ENCODE results near the gene ADGRB3.

Gene ADGRB3

DNA sequence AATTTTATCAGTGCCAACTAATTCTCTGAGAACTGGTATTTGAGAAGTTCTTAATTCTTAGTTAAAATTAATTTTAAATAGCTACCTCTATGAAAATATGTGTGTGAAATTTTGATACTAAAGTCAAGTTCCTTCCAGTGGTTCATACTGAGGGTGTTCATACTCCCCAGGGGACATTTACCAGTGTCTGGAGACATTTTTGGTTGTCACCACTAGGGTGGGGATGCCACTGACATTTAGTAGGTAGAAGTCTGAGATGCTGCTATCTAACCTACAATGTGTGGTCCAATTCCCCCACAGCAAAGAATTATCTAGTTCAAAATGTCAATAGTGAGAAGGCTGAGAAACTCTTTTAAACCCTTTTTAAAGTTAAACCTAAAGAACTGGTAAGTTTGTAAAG is 463.8 kb downstream of the ADGRB3 start:
- Histone ChIP-seq H3K79me1 (ENCODE audit: low read length) (no peaks in the 10 kb centered on the region), H3K56ac (ENCODE audit: low read length) (no peak overlapping the region), H3K4me1 (ENCODE audit: control insufficient read depth, low read depth, low read length) (no peaks in the 10 kb centered on the region), H2BK15ac (replicated peaks; ENCODE audit: low read depth) (no peak overlapping the region), H3K23ac (ENCODE audit: low read length) (no peak overlapping the region), H3K4me2 (ENCODE audit: low read length) (no peak overlapping the region), H4K5ac (ENCODE audit: low read length) (no peak overlapping the region), H3K4ac (ENCODE audit: low read depth, low read length) (no peak overlapping the region), H3K4me3 (ENCODE audit: low read length) (no peak overlapping the region), H3K27ac (ENCODE audit: low read depth, low read length) (no peak overlapping the region), H3K27me3 (ENCODE audit: insufficient read depth, low read length, poor library complexity) (no peaks in the 10 kb centered on the region), H2BK5ac (ENCODE audit: low read length) (no peak overlapping the region), H2BK120ac (ENCODE audit: low read depth, low read length) (no peak overlapping the region), H3K18ac (ENCODE audit: low read length) (no peak overlapping the region), H2AK5ac (ENCODE audit: low read length) (no peak overlapping the region), H3K79me2 (ENCODE audit: control insufficient read depth, insufficient read depth, low read length) (no peaks in the 10 kb centered on the region), H4K8ac (ENCODE audit: low read depth, low read length) (no peak overlapping the region), H3K36me3 (ENCODE audit: control insufficient read depth, insufficient read depth, low read length) (no peaks in the 10 kb centered on the region), H3K9ac (ENCODE audit: low read length) (no peak overlapping the region)
- DNase-seq = no peak

DNA sequence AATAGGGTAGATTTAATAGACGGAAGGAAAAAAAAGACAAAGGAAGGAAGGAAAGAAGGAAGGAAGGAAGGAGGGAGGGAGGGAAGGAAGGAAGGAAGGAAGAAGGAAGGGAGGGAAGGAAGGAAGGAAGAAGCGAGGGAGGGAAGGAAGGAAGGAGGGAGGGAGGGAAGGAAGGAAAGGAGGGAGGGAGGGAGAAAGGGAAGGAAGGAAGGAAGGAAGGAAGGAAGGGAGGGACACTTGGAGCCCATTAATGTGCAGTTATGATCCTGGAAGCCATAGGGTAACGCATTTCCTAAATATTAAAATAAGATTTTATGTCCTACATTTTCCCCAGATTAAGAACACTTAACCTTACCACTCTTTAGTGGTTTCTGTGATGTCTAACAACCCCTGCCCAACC is 465.7 kb downstream of the ADGRB3 start:
- Histone ChIP-seq H4K5ac (ENCODE audit: low read length) (no peak overlapping the region), H3K27me3 (ENCODE audit: insufficient read depth, low read length, poor library complexity) (no peaks in the 10 kb centered on the region), H3K79me2 (ENCODE audit: control insufficient read depth, insufficient read depth, low read length) (no peaks in the 10 kb centered on the region), H3K9ac (ENCODE audit: low read length) (no peak overlapping the region), H3K56ac (ENCODE audit: low read length) (no peak overlapping the region), H2BK120ac (ENCODE audit: low read depth, low read length) (no peak overlapping the region), H3K27ac (ENCODE audit: low read depth, low read length) (no peak overlapping the region), H3K4me3 (ENCODE audit: low read length) (no peak overlapping the region), H3K4me1 (ENCODE audit: control insufficient read depth, low read depth, low read length) (no peaks in the 10 kb centered on the region), H3K36me3 (ENCODE audit: control insufficient read depth, insufficient read depth, low read length) (no peaks in the 10 kb centered on the region), H2AK5ac (ENCODE audit: low read length) (no peak overlapping the region), H2BK15ac (replicated peaks; ENCODE audit: low read depth) (no peak overlapping the region), H3K4ac (ENCODE audit: low read depth, low read length) (no peak overlapping the region), H4K8ac (ENCODE audit: low read depth, low read length) (no peak overlapping the region), H3K18ac (ENCODE audit: low read length) (no peak overlapping the region), H3K79me1 (ENCODE audit: low read length) (no peaks in the 10 kb centered on the region), H3K23ac (ENCODE audit: low read length) (no peak overlapping the region), H3K4me2 (ENCODE audit: low read length) (no peak overlapping the region), H2BK5ac (ENCODE audit: low read length) (no peak overlapping the region)
- no peak for DNase-seq
- WGBS (ENCODE audit: extremely low coverage, insufficient coverage, low lambda C conversion rate) = no CpG with 5 or more reads among the region's 3 CpGs

DNA sequence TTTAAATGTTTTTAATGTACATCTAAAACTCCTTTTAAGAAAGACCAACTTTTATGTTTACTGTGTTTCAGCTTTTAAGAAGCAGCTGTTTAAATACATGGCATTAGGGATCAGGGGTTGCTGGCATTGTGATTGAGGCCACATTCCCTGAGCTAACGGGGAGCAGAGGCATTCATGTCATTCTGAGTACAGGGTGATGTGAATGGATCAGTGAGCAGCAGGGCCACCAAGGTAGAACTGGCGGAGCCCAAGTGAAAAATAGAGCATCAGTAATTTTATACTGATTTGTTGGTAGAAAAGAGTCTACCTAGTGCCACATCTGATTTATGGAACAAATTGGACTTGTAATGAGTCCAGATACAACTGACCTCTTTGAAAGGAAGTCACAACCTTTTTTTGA is 467.3 kb downstream of the ADGRB3 start:
- Histone ChIP-seq H2BK120ac (ENCODE audit: low read depth, low read length) (no peak overlapping the region), H3K4ac (ENCODE audit: low read depth, low read length) (no peak overlapping the region), H3K56ac (ENCODE audit: low read length) (no peak overlapping the region), H3K4me3 (ENCODE audit: low read length) (no peak overlapping the region), H3K4me2 (ENCODE audit: low read length) (no peak overlapping the region), H3K18ac (ENCODE audit: low read length) (no peak overlapping the region), H3K79me2 (ENCODE audit: control insufficient read depth, insufficient read depth, low read length) (no peaks in the 10 kb centered on the region), H4K8ac (ENCODE audit: low read depth, low read length) (no peak overlapping the region), H2AK5ac (ENCODE audit: low read length) (no peak overlapping the region), H2BK5ac (ENCODE audit: low read length) (no peak overlapping the region), H3K27ac (ENCODE audit: low read depth, low read length) (no peak overlapping the region), H3K23ac (ENCODE audit: low read length) (no peak overlapping the region), H3K27me3 (ENCODE audit: insufficient read depth, low read length, poor library complexity) (no peaks in the 10 kb centered on the region), H3K36me3 (ENCODE audit: control insufficient read depth, insufficient read depth, low read length) (no peaks in the 10 kb centered on the region), H3K79me1 (ENCODE audit: low read length) (no peaks in the 10 kb centered on the region), H3K4me1 (ENCODE audit: control insufficient read depth, low read depth, low read length) (no peaks in the 10 kb centered on the region), H2BK15ac (replicated peaks; ENCODE audit: low read depth) (no peak overlapping the region), H4K5ac (ENCODE audit: low read length) (no peak overlapping the region), H3K9ac (ENCODE audit: low read length) (no peak overlapping the region)
- DNase-seq = no peak
- no CpG with 5 or more reads among the region's 2 CpGs for WGBS (ENCODE audit: extremely low coverage, insufficient coverage, low lambda C conversion rate)

DNA sequence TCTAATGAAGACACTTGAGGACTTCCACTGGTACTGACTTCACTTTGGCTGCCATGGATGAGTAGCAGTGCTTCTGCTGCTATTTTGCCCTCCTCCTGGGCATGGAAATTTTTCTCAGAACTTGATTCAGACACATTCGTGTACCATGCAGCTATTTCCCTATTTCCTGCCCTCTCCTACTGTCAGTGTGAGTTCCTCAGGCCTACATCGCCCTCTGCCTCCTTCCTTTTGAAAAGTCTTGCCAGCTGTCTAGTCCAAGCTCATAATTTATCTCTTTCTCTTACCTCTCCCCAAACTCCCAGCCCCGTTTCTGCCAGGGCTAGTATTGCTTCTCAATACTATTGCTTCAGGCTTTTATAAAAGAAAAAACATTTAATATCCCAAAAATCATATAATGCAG is 470.2 kb downstream of the ADGRB3 start:
- no peaks in the 10 kb centered on the region for H3K27me3 ChIP-seq (ENCODE audit: insufficient read depth, low read length, poor library complexity)
- H3K36me3 ChIP-seq (ENCODE audit: control insufficient read depth, insufficient read depth, low read length) = no peaks in the 10 kb centered on the region
- H3K4me3 ChIP-seq (ENCODE audit: low read length) = no peak overlapping the region
- no peak overlapping the region for H4K5ac ChIP-seq (ENCODE audit: low read length)
- H2AK5ac ChIP-seq (ENCODE audit: low read length) = no peak overlapping the region
- H2BK5ac ChIP-seq (ENCODE audit: low read length) = no peak overlapping the region
- no peak overlapping the region for H2BK120ac ChIP-seq (ENCODE audit: low read depth, low read length)
- H3K79me2 ChIP-seq (ENCODE audit: control insufficient read depth, insufficient read depth, low read length) = no peaks in the 10 kb centered on the region
- H3K9ac ChIP-seq (ENCODE audit: low read length) = no peak overlapping the region
- H3K23ac ChIP-seq (ENCODE audit: low read length) = no peak overlapping the region
- no peak overlapping the region for H3K4ac ChIP-seq (ENCODE audit: low read depth, low read length)
- H3K79me1 ChIP-seq (ENCODE audit: low read length) = no peaks in the 10 kb centered on the region
- H4K8ac ChIP-seq (ENCODE audit: low read depth, low read length) = no peak overlapping the region
- no peak overlapping the region for H3K27ac ChIP-seq (ENCODE audit: low read depth, low read length)
- H3K4me2 ChIP-seq (ENCODE audit: low read length) = no peak overlapping the region
- WGBS (ENCODE audit: extremely low coverage, insufficient coverage, low lambda C conversion rate) = no CpG with 5 or more reads among the region's 3 CpGs
- H3K18ac ChIP-seq (ENCODE audit: low read length) = no peak overlapping the region
- H3K56ac ChIP-seq (ENCODE audit: low read length) = no peak overlapping the region
- peak; percentile 42 for DNase-seq
- H3K4me1 ChIP-seq (ENCODE audit: control insufficient read depth, low read depth, low read length) = no peaks in the 10 kb centered on the region
- H2BK15ac ChIP-seq (replicated peaks; ENCODE audit: low read depth) = no peak overlapping the region

DNA sequence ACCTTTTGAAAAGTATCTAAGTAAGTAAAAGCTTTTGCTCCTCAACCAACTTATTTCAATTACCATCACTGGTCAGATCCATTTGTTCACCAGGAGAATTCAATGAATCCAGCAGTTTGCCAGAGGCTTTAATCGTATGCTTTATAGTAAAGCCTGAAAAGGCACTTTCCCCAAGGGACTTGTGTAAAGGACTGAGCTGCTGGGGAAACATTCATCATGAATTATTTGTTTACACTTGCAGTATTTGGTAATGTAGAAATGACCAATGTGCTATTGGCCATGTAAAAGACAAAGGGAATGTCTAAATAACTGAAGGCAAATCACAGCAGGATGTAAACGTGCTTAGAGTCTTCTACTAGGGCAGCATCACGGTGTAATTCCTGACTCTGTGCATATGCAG is 471.4 kb downstream of the ADGRB3 start:
- no peaks in the 10 kb centered on the region for H3K79me2 ChIP-seq (ENCODE audit: control insufficient read depth, insufficient read depth, low read length)
- H3K27me3 ChIP-seq (ENCODE audit: insufficient read depth, low read length, poor library complexity) = no peaks in the 10 kb centered on the region
- no peak for DNase-seq
- H3K18ac ChIP-seq (ENCODE audit: low read length) = no peak overlapping the region
- no peak overlapping the region for H2BK15ac ChIP-seq (replicated peaks; ENCODE audit: low read depth)
- H3K36me3 ChIP-seq (ENCODE audit: control insufficient read depth, insufficient read depth, low read length) = no peaks in the 10 kb centered on the region
- no peaks in the 10 kb centered on the region for H3K79me1 ChIP-seq (ENCODE audit: low read length)
- H3K23ac ChIP-seq (ENCODE audit: low read length) = no peak overlapping the region
- no peak overlapping the region for H3K56ac ChIP-seq (ENCODE audit: low read length)
- no peak overlapping the region for H3K27ac ChIP-seq (ENCODE audit: low read depth, low read length)
- WGBS (ENCODE audit: extremely low coverage, insufficient coverage, low lambda C conversion rate) = no CpG with 5 or more reads among the region's 3 CpGs
- H3K4ac ChIP-seq (ENCODE audit: low read depth, low read length) = no peak overlapping the region
- H3K9ac ChIP-seq (ENCODE audit: low read length) = no peak overlapping the region
- no peak overlapping the region for H3K4me3 ChIP-seq (ENCODE audit: low read length)
- H2BK120ac ChIP-seq (ENCODE audit: low read depth, low read length) = no peak overlapping the region
- H3K4me2 ChIP-seq (ENCODE audit: low read length) = no peak overlapping the region
- H3K4me1 ChIP-seq (ENCODE audit: control insufficient read depth, low read depth, low read length) = no peaks in the 10 kb centered on the region
- H2BK5ac ChIP-seq (ENCODE audit: low read length) = no peak overlapping the region
- no peak overlapping the region for H4K8ac ChIP-seq (ENCODE audit: low read depth, low read length)
- no peak overlapping the region for H2AK5ac ChIP-seq (ENCODE audit: low read length)
- no peak overlapping the region for H4K5ac ChIP-seq (ENCODE audit: low read length)

DNA sequence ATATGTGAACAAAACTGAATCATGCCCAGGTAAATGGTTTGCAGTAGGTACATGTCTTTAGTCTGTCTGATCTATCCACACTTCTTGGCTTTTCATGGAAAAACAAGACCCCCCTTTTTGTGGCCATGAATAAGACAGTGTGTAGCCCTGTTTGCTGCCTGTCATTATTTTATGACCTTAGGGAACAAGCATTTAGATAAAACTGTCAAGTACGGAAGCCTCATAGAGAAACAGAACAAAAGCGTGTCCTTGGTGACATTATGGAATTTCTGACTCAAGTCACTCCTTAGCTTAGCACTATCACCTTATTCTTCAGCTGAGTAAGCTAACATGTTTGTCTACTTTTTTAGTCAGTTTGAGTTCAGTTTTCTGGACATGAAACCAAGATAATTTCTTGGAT is 476.2 kb downstream of the ADGRB3 start:
- no peaks in the 10 kb centered on the region for H3K36me3 ChIP-seq (ENCODE audit: control insufficient read depth, insufficient read depth, low read length)

More for the DNA sequence above, 476.2 kb downstream of the ADGRB3 start:
- no peak overlapping the region for H2BK120ac ChIP-seq (ENCODE audit: low read depth, low read length)
- no peaks in the 10 kb centered on the region for H3K79me1 ChIP-seq (ENCODE audit: low read length)
- no peak overlapping the region for H2BK15ac ChIP-seq (replicated peaks; ENCODE audit: low read depth)
- no peak overlapping the region for H2AK5ac ChIP-seq (ENCODE audit: low read length)
- H3K27me3 ChIP-seq (ENCODE audit: insufficient read depth, low read length, poor library complexity) = no peaks in the 10 kb centered on the region
- no peak overlapping the region for H3K23ac ChIP-seq (ENCODE audit: low read length)
- no peak overlapping the region for H4K5ac ChIP-seq (ENCODE audit: low read length)
- no peak overlapping the region for H4K8ac ChIP-seq (ENCODE audit: low read depth, low read length)
- no peaks in the 10 kb centered on the region for H3K79me2 ChIP-seq (ENCODE audit: control insufficient read depth, insufficient read depth, low read length)
- no peak overlapping the region for H3K4me3 ChIP-seq (ENCODE audit: low read length)
- H3K4ac ChIP-seq (ENCODE audit: low read depth, low read length) = no peak overlapping the region
- WGBS (ENCODE audit: extremely low coverage, insufficient coverage, low lambda C conversion rate) = no CpG with 5 or more reads among the region's 2 CpGs
- H3K4me2 ChIP-seq (ENCODE audit: low read length) = no peak overlapping the region
- no peak for DNase-seq
- H3K27ac ChIP-seq (ENCODE audit: low read depth, low read length) = no peak overlapping the region
- H3K56ac ChIP-seq (ENCODE audit: low read length) = no peak overlapping the region
- no peak overlapping the region for H3K18ac ChIP-seq (ENCODE audit: low read length)
- H3K4me1 ChIP-seq (ENCODE audit: control insufficient read depth, low read depth, low read length) = no peaks in the 10 kb centered on the region
- no peak overlapping the region for H2BK5ac ChIP-seq (ENCODE audit: low read length)
- H3K9ac ChIP-seq (ENCODE audit: low read length) = no peak overlapping the region
